H9 (cell line): Measurements from ENCODE around the gene SF1. TPM values are rescaled to one million over a fixed set of nuclear protein-coding genes. Genes with fewer than 3 reads are reported as not detected.

ENCODE experiments used
- DNase-seq: peaks from one replicate; pipeline ENCODE4 v3.0.0-alpha.2; 2017
- H2AFZ ChIP-seq: one replicate; pipeline ENCODE4 v1.6.1; 2013; ENCODE audit warnings: mild to moderate bottlenecking, low read length, control low read depth, moderate library complexity
- H2AK5ac ChIP-seq: 2 replicates; pipeline ENCODE4 v1.6.1; 2013; ENCODE audit warnings: low read length, control low read depth, mixed read lengths; ENCODE audit not compliant: insufficient read length
- H2BK120ac ChIP-seq: one replicate; pipeline ENCODE4 v1.6.1; 2013; ENCODE audit warnings: low read depth, mild to moderate bottlenecking, low read length, control low read depth, inconsistent platforms; ENCODE audit not compliant: poor library complexity, severe bottlenecking
- H2BK12ac ChIP-seq: 2 replicates; pipeline ENCODE4 v1.6.1; 2013; ENCODE audit warnings: low read length, control low read depth, mixed read lengths, low read depth; ENCODE audit not compliant: insufficient read length
- H2BK15ac ChIP-seq: 2 replicates; pipeline ENCODE4 v1.6.1; 2013; ENCODE audit warnings: low read depth, low read length, control low read depth
- H2BK20ac ChIP-seq: one replicate; pipeline ENCODE4 v1.6.1; 2013; ENCODE audit warnings: low read depth, mild to moderate bottlenecking, low read length, control low read depth, inconsistent platforms; ENCODE audit not compliant: poor library complexity, severe bottlenecking
- H2BK5ac ChIP-seq: 2 replicates; pipeline ENCODE4 v1.6.1; 2013; ENCODE audit warnings: low read length, control low read depth, mixed read lengths; ENCODE audit not compliant: insufficient read length
- H3K14ac ChIP-seq: 2 replicates; pipeline ENCODE4 v1.6.1; 2013; ENCODE audit warnings: low read length, control low read depth; ENCODE audit not compliant: insufficient read depth
- H3K18ac ChIP-seq: 2 replicates; pipeline ENCODE4 v1.6.1; 2013; ENCODE audit warnings: low read depth, mild to moderate bottlenecking, mixed read lengths, low read length, control low read depth; ENCODE audit not compliant: insufficient read length
- H3K23ac ChIP-seq: 2 replicates; pipeline ENCODE4 v1.6.1; 2013; ENCODE audit warnings: low read length, control low read depth, mixed read lengths, low read depth; ENCODE audit not compliant: insufficient read length
- H3K23me2 ChIP-seq: 2 replicates; pipeline ENCODE4 v1.6.1; 2013; ENCODE audit warnings: low read depth, mild to moderate bottlenecking, mixed read lengths, low read length, control low read depth; ENCODE audit not compliant: insufficient read length, poor library complexity, severe bottlenecking
- H3K27ac ChIP-seq: 2 replicates; pipeline ENCODE4 v1.5.1; 2013; ENCODE audit warnings: low read length, control low read depth, mixed read lengths, low read depth; ENCODE audit not compliant: insufficient read length
- H3K27me3 ChIP-seq: 2 replicates; pipeline ENCODE4 v1.6.1; 2013; ENCODE audit warnings: low read length, control low read depth, inconsistent platforms; ENCODE audit not compliant: insufficient read depth
- H3K4ac ChIP-seq: 2 replicates; pipeline ENCODE4 v1.6.1; 2013; ENCODE audit warnings: low read depth, mild to moderate bottlenecking, control low read depth, inconsistent platforms, low read length, moderate library complexity
- H3K4me1 ChIP-seq: 2 replicates; pipeline ENCODE4 v1.6.1; 2013; ENCODE audit warnings: low read length, control low read depth, inconsistent platforms; ENCODE audit not compliant: insufficient read depth
- H3K4me2 ChIP-seq: 2 replicates; pipeline ENCODE4 v1.6.1; 2013; ENCODE audit warnings: low read length, control low read depth, mixed read lengths; ENCODE audit not compliant: insufficient read length, insufficient read depth
- H3K56ac ChIP-seq: 2 replicates; pipeline ENCODE4 v1.6.1; 2013; ENCODE audit warnings: low read depth, mild to moderate bottlenecking, mixed read lengths, low read length, control low read depth; ENCODE audit not compliant: insufficient read length
- H3K79me1 ChIP-seq: 2 replicates; pipeline ENCODE4 v1.6.1; 2013; ENCODE audit warnings: low read depth, mild to moderate bottlenecking, moderate library complexity, low read length, control low read depth, inconsistent platforms; ENCODE audit not compliant: insufficient read depth, poor library complexity, severe bottlenecking
- H3K79me2 ChIP-seq: 2 replicates; pipeline ENCODE4 v1.6.1; 2013; ENCODE audit warnings: low read length, control low read depth, inconsistent platforms; ENCODE audit not compliant: insufficient read depth
- H3K9ac ChIP-seq: 2 replicates; pipeline ENCODE4 v1.6.1; 2013; ENCODE audit warnings: low read length, control low read depth, mixed read lengths; ENCODE audit not compliant: insufficient read length; ENCODE audit errors: extremely low read depth
- H3K9me3 ChIP-seq: one replicate; pipeline ENCODE4 v1.6.1; 2013; ENCODE audit warnings: low read depth, low read length, inconsistent platforms; ENCODE audit not compliant: control insufficient read depth
- H3T11ph ChIP-seq: one replicate; pipeline ENCODE4 v1.6.1; 2013; ENCODE audit warnings: mild to moderate bottlenecking, low read length, control low read depth, inconsistent platforms
- H4K20me1 ChIP-seq: one replicate; pipeline ENCODE4 v1.6.1; 2013; ENCODE audit not compliant: control insufficient read depth, insufficient read length, insufficient read depth
- H4K5ac ChIP-seq: 2 replicates; pipeline ENCODE4 v1.6.1; 2013; ENCODE audit warnings: low read depth, mild to moderate bottlenecking, mixed read lengths, low read length, control low read depth; ENCODE audit not compliant: insufficient read length
- H4K8ac ChIP-seq: replicated peaks from 2 replicates; pipeline ENCODE4 v1.6.1; 2013; ENCODE audit warnings: low read length, control low read depth, mixed read lengths, low read depth; ENCODE audit not compliant: insufficient read length
- H4K91ac ChIP-seq: 2 replicates; pipeline ENCODE4 v1.6.1; 2013; ENCODE audit warnings: low read depth, mild to moderate bottlenecking, moderate library complexity, mixed read lengths, low read length, control low read depth; ENCODE audit not compliant: insufficient read length
- H3K27ac Mint-ChIP-seq, 3 experiments: 2 replicates in 2 of 3; 3 replicates in 1 of 3; pipeline ENCODE4 v1.8.0; 2020 to 2021; ENCODE audit warnings: mixed read lengths in 3 of 3, mild to moderate bottlenecking in 1 of 3, moderate library complexity in 1 of 3
- H3K27me3 Mint-ChIP-seq: 2 replicates; pipeline ENCODE4 v1.8.0; 2021; ENCODE audit warnings: low read depth, mild to moderate bottlenecking, moderate library complexity, mixed read lengths
- H3K36me3 Mint-ChIP-seq, 3 experiments: 2 replicates in 2 of 3; 3 replicates in 1 of 3; pipeline ENCODE4 v1.8.0; 2020 to 2021; ENCODE audit warnings: low read depth in 3 of 3, mixed read lengths in 3 of 3; ENCODE audit not compliant: insufficient read depth in 1 of 3
- H3K4me1 Mint-ChIP-seq, 2 experiments: 2 replicates each; pipeline ENCODE4 v1.8.0; 2020; ENCODE audit warnings: mixed read lengths in 2 of 2
- H3K4me3 Mint-ChIP-seq, 2 experiments: 2 replicates in 1 of 2; 3 replicates in 1 of 2; pipeline ENCODE4 v1.8.0; 2020 to 2021; ENCODE audit warnings: mild to moderate bottlenecking in 2 of 2, mixed read lengths in 2 of 2, moderate library complexity in 1 of 2
- H3K9me3 Mint-ChIP-seq, 2 experiments: 2 replicates in 1 of 2; 3 replicates in 1 of 2; pipeline ENCODE4 v1.8.0; 2020; ENCODE audit warnings: mild to moderate bottlenecking in 2 of 2, mixed read lengths in 2 of 2, moderate library complexity in 1 of 2
- CTCF ChIP-seq: fragments of 200-600 bp; sonication (generic); conservative IDR thresholded peaks from 3 replicates; pipeline ENCODE4 v1.8.0; 2021; ENCODE audit warnings: antibody characterized with exemption, mild to moderate bottlenecking
- WGBS: extraction: QIAGEN DNeasy Blood & Tissue Kit; methylation state at CpG from one replicate; pipeline ENCODE4 v1.1.7; 2013; ENCODE audit warnings: missing lambda C conversion rate, low lambda C conversion rate, mixed read lengths; ENCODE audit not compliant: insufficient read length; ENCODE audit errors: extremely low coverage; 5-methylcytosine and 5-hydroxymethylcytosine counted together
- total RNA-seq: library from RNA; stranded (reverse); gene quantifications from 2 replicates; pipeline ENCODE4 v1.2.1, GENCODE V29; 2021

Gene SF1
- total RNA-seq, 1 experiment from 2014 or later: 528 TPM

GRCh38 chr11:64789331-64790204 is 11.2 kb upstream of the SF1 start:
- Histone ChIP-seq H3K14ac (no peak overlapping the region; the same call in 1 of the 2 replicates), H2BK12ac (no peak overlapping the region), H3K79me2 (no peaks in the 10 kb centered on the region), H2BK15ac (no peak overlapping the region), H3K79me1 (no peaks in the 10 kb centered on the region), H3K27ac (no peak overlapping the region), H3K23ac (no peak overlapping the region), H3K56ac (no peak overlapping the region), H2AK5ac (no peak overlapping the region), H3K27me3 (no peaks in the 10 kb centered on the region), H2AFZ (no peak overlapping the region), H3K18ac (no peak overlapping the region), H2BK120ac (no peak overlapping the region), H4K8ac (no peak overlapping the region), H3K9ac (no peak overlapping the region), H2BK20ac (no peak overlapping the region), H4K20me1 (no peaks in the 10 kb centered on the region), H4K5ac (no peak overlapping the region), H2BK5ac (no peak overlapping the region), H3T11ph (no peak overlapping the region), H3K4ac (no peak overlapping the region), H3K4me2 (no peak overlapping the region), H3K9me3 (no peaks in the 10 kb centered on the region), H4K91ac (no peak overlapping the region), H3K4me1 (no peaks in the 10 kb centered on the region), H3K23me2 (no peaks in the 10 kb centered on the region)
- peak overlapping the region in 1 of 3 experiments; percentile 84; a peak in 1 of 7 replicates for H3K27ac Mint-ChIP-seq
- no CpG with 5 or more reads among the region's 15 CpGs for WGBS
- peaks cover 0 to 6% (median 3%) of the 10 kb centered on the region in 3 experiments; a peak in 2 of 7 replicates for H3K36me3 Mint-ChIP-seq
- no peak for TF ChIP-seq CTCF
- no peak for DNase-seq
- no peaks in the 10 kb centered on the region for H3K9me3 Mint-ChIP-seq
- H3K27me3 Mint-ChIP-seq: no peaks in the 10 kb centered on the region
- H3K4me1 Mint-ChIP-seq: 0 out of 4 replicates have a peak, but pooled peaks cover 0 to 2% of the 10 kb centered on the region in 2 experiments
- H3K4me3 Mint-ChIP-seq: no peak overlapping the region
